ENCODE results near the gene SCD5. TPM values are rescaled to one million over a fixed set of nuclear protein-coding genes. Genes with fewer than 3 reads are reported as not detected.

Gene SCD5
- total and polyA plus RNA-seq, 2 of the 13 experiments (the other 11 are each of a cell fraction or from before 2014, with no cell fraction given) = not detected

DNA sequence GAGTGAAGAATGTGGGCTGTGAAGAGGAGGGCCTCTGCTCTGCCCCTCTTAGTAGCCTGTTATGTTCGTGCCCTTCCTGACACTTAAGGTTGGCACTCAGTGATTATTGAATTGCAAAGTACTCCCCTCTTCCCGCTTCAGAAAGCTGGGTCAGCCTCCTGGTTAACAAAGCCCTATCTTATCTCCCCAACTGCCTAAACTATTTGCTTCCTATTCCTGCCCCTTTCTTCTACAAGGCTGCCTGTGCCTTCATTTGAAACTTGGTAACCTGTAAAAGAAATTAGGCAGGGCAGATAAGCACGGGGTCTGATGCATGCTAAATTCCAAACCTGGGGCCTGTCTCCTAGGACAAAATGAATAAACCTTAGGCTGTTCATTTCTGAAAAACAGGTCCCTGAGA lies 213.7 kb downstream of the SCD5 start (continued):
- TF ChIP-seq KDM5B (CRISPR knock-in tag; IDR thresholded peaks at IDR 0.05; ENCODE audit: borderline replicate concordance) = no peak
- TF ChIP-seq, protein P1, sequence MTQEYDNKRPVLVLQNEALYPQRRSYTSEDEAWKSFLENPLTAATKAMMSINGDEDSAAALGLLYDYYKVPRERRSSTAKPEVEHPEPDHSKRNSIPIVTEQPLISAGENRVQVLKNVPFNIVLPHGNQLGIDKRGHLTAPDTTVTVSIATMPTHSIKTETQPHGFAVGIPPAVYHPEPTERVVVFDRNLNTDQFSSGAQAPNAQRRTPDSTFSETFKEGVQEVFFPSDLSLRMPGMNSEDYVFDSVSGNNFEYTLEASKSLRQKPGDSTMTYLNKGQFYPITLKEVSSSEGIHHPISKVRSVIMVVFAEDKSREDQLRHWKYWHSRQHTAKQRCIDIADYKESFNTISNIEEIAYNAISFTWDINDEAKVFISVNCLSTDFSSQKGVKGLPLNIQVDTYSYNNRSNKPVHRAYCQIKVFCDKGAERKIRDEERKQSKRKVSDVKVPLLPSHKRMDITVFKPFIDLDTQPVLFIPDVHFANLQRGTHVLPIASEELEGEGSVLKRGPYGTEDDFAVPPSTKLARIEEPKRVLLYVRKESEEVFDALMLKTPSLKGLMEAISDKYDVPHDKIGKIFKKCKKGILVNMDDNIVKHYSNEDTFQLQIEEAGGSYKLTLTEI (CRISPR knock-in tag; conservative IDR thresholded peaks at IDR 0.05) = no peak
- no peak for TF ChIP-seq GZF1 (CRISPR knock-in tag; IDR thresholded peaks at IDR 0.05)
- TF ChIP-seq IRF2 (CRISPR knock-in tag; IDR thresholded peaks at IDR 0.05) = no peak
- no peak for TF ChIP-seq ZBTB42 (CRISPR knock-in tag; IDR thresholded peaks at IDR 0.05)
- no peak for TF ChIP-seq RXRA (CRISPR knock-in tag; IDR thresholded peaks at IDR 0.05)
- TF ChIP-seq PCBP1 (IDR thresholded peaks at IDR 0.05; ENCODE audit: borderline replicate concordance, low read depth, low read length) = no peak
- no peak for TF ChIP-seq ZNF572 (CRISPR knock-in tag; IDR thresholded peaks at IDR 0.05)
- no peak for TF ChIP-seq FOXP1 (IDR thresholded peaks at IDR 0.05)
- TF ChIP-seq FOXP1 (CRISPR knock-in tag; IDR thresholded peaks at IDR 0.05) = no peak
- TF ChIP-seq ZNF138 (CRISPR knock-in tag; IDR thresholded peaks at IDR 0.05; ENCODE audit: low read depth) = no peak
- TF ChIP-seq ZNF703 (CRISPR knock-in tag; IDR thresholded peaks at IDR 0.05; ENCODE audit: borderline replicate concordance) = no peak

DNA sequence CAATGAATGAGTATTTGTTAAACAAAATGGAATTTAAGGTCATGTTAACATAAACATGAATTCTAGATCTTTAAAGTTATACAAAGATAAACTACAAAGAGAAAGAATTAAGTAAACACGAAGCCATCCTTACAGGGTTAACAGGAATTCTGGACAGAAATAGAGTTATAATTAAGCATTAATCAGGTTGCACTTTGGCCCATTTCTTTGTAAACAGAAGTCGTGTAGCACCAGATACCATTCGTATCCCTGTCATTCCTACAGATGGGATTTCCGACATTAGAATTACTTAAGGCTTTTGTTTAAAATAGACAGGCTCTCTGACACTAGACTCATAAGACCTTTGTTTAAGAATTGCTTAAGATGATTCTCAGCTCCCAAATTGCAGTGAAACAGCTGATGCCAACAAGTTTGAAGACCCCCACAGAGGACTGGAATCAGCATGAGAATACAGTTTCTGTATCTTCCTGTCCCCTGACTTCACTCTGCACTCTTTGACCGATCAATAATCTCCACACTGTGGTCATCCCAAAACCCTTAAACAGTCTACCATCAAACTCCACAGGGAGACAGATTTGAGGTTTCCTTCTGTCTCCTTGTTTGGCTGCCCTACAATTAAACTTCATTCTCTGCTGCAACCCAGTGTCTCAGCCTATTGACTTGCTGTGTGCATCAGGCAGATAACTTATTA lies 214.6 kb downstream of the SCD5 start:
- Histone ChIP-seq H3K27me3 (ENCODE audit: control insufficient read depth in 1 of 2, insufficient read depth in 2 of 2, low read length in 2 of 2) (peaks cover 0 to 2% of the 10 kb centered on the region in 2 experiments; a peak in 1 of 5 replicates), H4K20me1 (ENCODE audit: insufficient read depth, low read length) (no peaks in the 10 kb centered on the region), H2AFZ (ENCODE audit: low read length) (no peak overlapping the region), H3K79me2 (ENCODE audit: insufficient read depth, low read length) (no peaks in the 10 kb centered on the region), H3K9ac (ENCODE audit: insufficient read depth, low read depth, low read length) (no peak overlapping the region), H3K4me3 (replicated peaks in 1 of 3; ENCODE audit: insufficient read depth in 1 of 3, low read depth in 2 of 3, low read length in 3 of 3) (no peak overlapping the region; a peak in 1 of 6 replicates), H3K4me1 (ENCODE audit: insufficient read depth, low read length) (peaks cover 22% of the 10 kb centered on the region), H3K36me3 (replicated peaks in 1 of 2; ENCODE audit: control insufficient read depth in 1 of 2, insufficient read depth in 2 of 2, low read length in 2 of 2) (no peaks in the 10 kb centered on the region), H3K27ac (ENCODE audit: extremely low read length, insufficient read depth, low read length) (no peak overlapping the region), H3K4me2 (ENCODE audit: low read depth, low read length) (peak overlapping the region; percentile 26; the same call in 1 of the 2 replicates), H3K9me3 (ENCODE audit: low read length) (no peaks in the 10 kb centered on the region)
- POLR2A ChIA-PET = no interaction called here
- TF ChIP-seq SMYD3 (CRISPR knock-in tag; IDR thresholded peaks at IDR 0.05) (no peak), ONECUT2 (CRISPR knock-in tag; IDR thresholded peaks at IDR 0.05) (0 out of 2 replicates have a peak, but pooled peaks have one; percentile 19), ZNF652 (CRISPR knock-in tag; IDR thresholded peaks at IDR 0.05; ENCODE audit: borderline replicate concordance, low read depth) (peak; percentile 62; the same call in 1 of the 2 replicates)
- ATAC-seq = peak; percentile 39; the same call in 1 of the 3 replicates
- no peak for FAIRE-seq
- in situ Hi-C loops (cut with HindIII; ENCODE audit: extremely low pct_ligation_motif_present, low pct_unique_long_range_greater_than_20kb) = no loop called here
- DNase-seq (ENCODE audit: low spot score) = no peak
- 1% methylated on average over 5 of the region's 5 CpGs for WGBS (ENCODE audit: low lambda C conversion rate)
- no TSS peak for BruUV-seq (replicated peaks)
- intact Hi-C loops (cut with micrococcal nuclease; ENCODE audit: unreplicated experiment) = no loop called here
- CTCF ChIA-PET (ENCODE audit: low intra/inter-chr PET ratio, low total read pairs) = no interaction called here
